Endothelial cell of umbilical vein (primary cell): ENCODE measurements around the gene ARGLU1. TPM values are rescaled to one million over a fixed set of nuclear protein-coding genes. Genes with fewer than 3 reads are reported as not detected.

ENCODE experiments used
- BruUV-seq: library from RNA; stranded (reverse); fragments of 400-500 nt; replicated peaks from 2 replicates; lab custom pipeline; 2021; lab: Mats Ljungman, UMichigan
- CTCF ChIA-PET: fragments of 300-600, 350-600 bp; sonication (Branson Sonifier 250); formaldehyde crosslinking; loops from one replicate; lab custom pipeline; 2021; ENCODE audit warnings: antibody characterized with exemption, inconsistent platforms; lab: Charles Lee
- POLR2A ChIA-PET: fragments of 300-600, 350-600 bp; sonication (Branson Sonifier 250); formaldehyde crosslinking; loops from one replicate; lab custom pipeline; 2021; ENCODE audit warnings: antibody characterized with exemption, inconsistent platforms; lab: Charles Lee
- DNase-seq: peaks from one replicate; pipeline ENCODE4 v3.0.0-alpha.2; 2011; ENCODE audit warnings: low read depth, low spot score
- FAIRE-seq: peaks from 2 replicates; lab custom pipeline; 2011; peaks lifted over from hg19 to GRCh38; lab: Jason Lieb, UNC
- H2AFZ ChIP-seq: 2 replicates; pipeline ENCODE4 v1.6.0; 2012; ENCODE audit warnings: low read depth, low read length, control low read depth, inconsistent platforms
- H3K27ac ChIP-seq: 2 replicates; pipeline ENCODE4 v1.5.1; 2011; ENCODE audit warnings: low read depth, mild to moderate bottlenecking, control low read depth, low read length, moderate library complexity; ENCODE audit not compliant: insufficient read depth
- H3K27me3 ChIP-seq, 2 experiments: 2 replicates each; pipeline versions ENCODE4 v1.6.0 to v1.6.1; 2011; ENCODE audit warnings: low read length in 2 of 2, mixed read lengths in 1 of 2; ENCODE audit not compliant: control insufficient read depth in 2 of 2, insufficient read depth in 2 of 2
- H3K36me3 ChIP-seq, 2 experiments: 2 replicates in 1 of 2; 3 replicates in 1 of 2; pipeline ENCODE4 v1.5.1; 2011; ENCODE audit warnings: low read length in 2 of 2, mild to moderate bottlenecking in 1 of 2, moderate library complexity in 1 of 2; ENCODE audit not compliant: control insufficient read depth in 2 of 2, insufficient read depth in 2 of 2; ENCODE audit errors: extremely low read depth in 1 of 2
- H3K4me1 ChIP-seq: 3 replicates; pipeline ENCODE4 v1.5.1; 2011; ENCODE audit warnings: mild to moderate bottlenecking, low read length; ENCODE audit not compliant: control insufficient read depth, insufficient read depth; ENCODE audit errors: extremely low read depth
- H3K4me2 ChIP-seq: 2 replicates; pipeline ENCODE4 v1.6.1; 2011; ENCODE audit warnings: low read length, control low read depth, mixed read lengths; ENCODE audit not compliant: insufficient read depth
- H3K4me3 ChIP-seq, 3 experiments: fragments of 200-600 bp in 1 of 3; sonication (generic), shearing (Covaris generic) in 1 of 3; replicated peaks in 1 of 3; 2 replicates each; pipeline ENCODE4 v1.5.1; 2011 to 2016; ENCODE audit warnings: control low read depth in 3 of 3, low read length in 3 of 3, mild to moderate bottlenecking in 2 of 3, inconsistent platforms in 1 of 3, low read depth in 1 of 3, moderate library complexity in 1 of 3; ENCODE audit not compliant: insufficient read depth in 1 of 3
- H3K79me2 ChIP-seq: 2 replicates; pipeline ENCODE4 v1.6.0; 2012; ENCODE audit warnings: low read length, inconsistent platforms; ENCODE audit not compliant: control insufficient read depth, insufficient read depth
- H3K9ac ChIP-seq: replicated peaks from 2 replicates; pipeline ENCODE3; 2011; ENCODE audit warnings: low read length, control low read depth; ENCODE audit not compliant: insufficient read depth; ENCODE audit errors: extremely low read depth
- H3K9me1 ChIP-seq: replicated peaks from 3 replicates; pipeline ENCODE4 v1.6.0; 2011; ENCODE audit warnings: mild to moderate bottlenecking, low read length; ENCODE audit not compliant: control insufficient read depth, insufficient read depth; ENCODE audit errors: extremely low read depth
- H3K9me3 ChIP-seq: replicated peaks from 2 replicates; pipeline ENCODE4 v1.5.1; 2012; ENCODE audit warnings: low read length, inconsistent platforms; ENCODE audit not compliant: control insufficient read depth, insufficient read depth
- H4K20me1 ChIP-seq: replicated peaks from 2 replicates; pipeline ENCODE3; 2011; ENCODE audit warnings: mild to moderate bottlenecking, low read length; ENCODE audit not compliant: control insufficient read depth, insufficient read depth; ENCODE audit errors: extremely low read depth
- FOS ChIP-seq: IDR thresholded peaks from 2 replicates; pipeline ENCODE4 v1.6.1; 2011; ENCODE audit warnings: mild to moderate bottlenecking, low read length, moderate library complexity, borderline replicate concordance; ENCODE audit not compliant: insufficient read depth
- dilution Hi-C: fragments of 300-500 bp; cut with MboI; formaldehyde crosslinking; loops from one replicate; pipeline ENCODE4 v1.15.0; 2019; ENCODE audit warnings: low sequenced_read_pairs; ENCODE audit not compliant: extremely low pct_ligation_motif_present
- intact Hi-C: fragments of 100-400 bp; cut with micrococcal nuclease; formaldehyde crosslinking; loops from one replicate; pipeline ENCODE4 v1.10.0; 2022
- polyA plus RNA-seq, 4 experiments: library from polyadenylated mRNA; depleted of rRNA in 3 of 4; stranded (reverse) in 3 of 4; unstranded in 1 of 4; fragments of >200 nt; gene quantifications; 2 replicates each; pipeline versions ENCODE4 v1.2.1 to v1.2.3, GENCODE V29; 2011 to 2012; ENCODE audit warnings: missing spikeins in 1 of 4
- total RNA-seq: library from RNA; stranded (reverse); gene quantifications from 2 replicates; pipeline ENCODE4 v1.2.3, GENCODE V29; 2021
- TF ChIP-seq, protein P1 (sequence below): IDR thresholded peaks from 2 replicates; pipeline ENCODE4 v1.6.1; 2011; ENCODE audit not compliant: insufficient read depth, insufficient read length

ARGLU1 gene
- total and polyA plus RNA-seq, 2 donors (not counting 3 experiments of a cell fraction or from before 2014, with no cell fraction given): 44.4 to 111 TPM

DNA sequence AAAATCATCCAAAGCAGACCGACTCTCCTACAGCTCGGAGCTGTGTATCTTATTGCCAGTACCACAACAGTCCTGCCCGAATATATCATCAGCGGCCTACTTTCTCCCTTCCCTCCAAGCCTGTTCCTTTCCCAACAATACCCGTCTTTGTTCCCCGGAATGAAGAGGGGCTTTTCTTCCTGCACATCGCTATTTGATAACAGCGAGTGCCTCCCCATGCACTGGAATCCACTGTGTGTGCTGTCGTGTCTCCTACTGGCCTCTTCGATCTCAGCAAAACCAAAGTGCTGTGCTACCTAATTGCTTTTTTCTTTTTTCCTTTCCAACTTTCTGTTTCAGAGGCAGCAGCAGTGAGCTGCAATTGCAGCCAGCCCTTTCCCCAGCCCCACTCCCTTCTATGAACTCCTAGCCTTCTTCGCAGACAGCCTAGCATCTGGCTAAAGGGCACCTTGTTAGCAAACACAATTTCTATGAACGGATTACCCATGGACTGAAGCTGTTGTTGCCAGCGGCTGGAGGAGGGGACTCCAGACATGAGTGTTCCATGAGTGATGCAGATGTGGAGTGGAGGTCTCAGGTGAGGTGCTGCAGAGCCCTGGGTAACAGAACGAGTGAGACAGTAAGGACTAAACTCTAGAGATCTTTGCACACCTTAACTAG lies 75.9 kb downstream of the ARGLU1 start:
- H3K79me2 ChIP-seq: no peaks in the 10 kb centered on the region
- POLR2A ChIA-PET: no interaction called here

More for the DNA sequence above, 75.9 kb downstream of the ARGLU1 start:
- Histone ChIP-seq H3K36me3 (peaks cover 22 to 27% of the 10 kb centered on the region in 2 experiments), H4K20me1 (no peaks in the 10 kb centered on the region), H3K9me1 (no peaks in the 10 kb centered on the region), H3K4me1 (peaks cover 29% of the 10 kb centered on the region), H2AFZ (no peak overlapping the region), H3K4me3 (no peak overlapping the region), H3K27me3 (no peaks in the 10 kb centered on the region), H3K27ac (no peak overlapping the region), H3K9me3 (no peaks in the 10 kb centered on the region), H3K4me2 (no peak overlapping the region), H3K9ac (no peak overlapping the region)
- no peak for FAIRE-seq
- no TSS peak for BruUV-seq
- CTCF ChIA-PET: no interaction called here
- intact Hi-C loops: loop anchor here (10.0 kb wide), 2 partner anchors 377 to 407 kb away; no protein-coding TSS in a partner anchor
- dilution Hi-C loops: no loop called here
- no peak for DNase-seq
- TF ChIP-seq, protein P1, sequence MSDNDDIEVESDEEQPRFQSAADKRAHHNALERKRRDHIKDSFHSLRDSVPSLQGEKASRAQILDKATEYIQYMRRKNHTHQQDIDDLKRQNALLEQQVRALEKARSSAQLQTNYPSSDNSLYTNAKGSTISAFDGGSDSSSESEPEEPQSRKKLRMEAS: no peak
- no peak for TF ChIP-seq FOS

Other genes starting within 250 kb of the ARGLU1 start
- gene EFNB2, start 32.5 kb downstream of the ARGLU1 start, total RNA-seq: 69.5 and 80.3 TPM in 2 replicates
- 42.0 and 50.4 TPM in 2 replicates for gene EFNB2, start 32.5 kb downstream of the ARGLU1 start, polyA plus RNA-seq